Activated CD8-positive, alpha-beta memory T cell treated with anti-CD3 and anti-CD28 coated beads, Interleukin-2, amount 10 ng/mL, durations not matched to agents 7 days and 5 days (primary cell): ENCODE measurements around the gene SDR42E2. TPM values are rescaled to one million over a fixed set of nuclear protein-coding genes. Genes with fewer than 3 reads are reported as not detected.

Experiments
- ATAC-seq: fragments of 150-1000 bp; cut with Tn5 transposase; one replicate; pipeline ENCODE4 v1.10.0; 2021; ENCODE audit warnings: moderate library complexity
- CTCF ChIA-PET: fragments of 350-600 bp; sonication (Branson Sonifier 250); formaldehyde crosslinking; loops from one replicate; lab custom pipeline; 2021; ENCODE audit warnings: antibody characterized with exemption; lab: Charles Lee
- DNase-seq: peaks from one replicate; pipeline ENCODE4 v3.0.0-alpha.2; 2020
- H3K27ac Mint-ChIP-seq: one replicate; pipeline ENCODE4 v1.8.0; 2021; ENCODE audit warnings: mild to moderate bottlenecking, mixed read lengths
- H3K27me3 Mint-ChIP-seq: one replicate; pipeline ENCODE4 v1.8.0; 2021; ENCODE audit warnings: mixed read lengths
- H3K36me3 Mint-ChIP-seq: one replicate; pipeline ENCODE4 v1.8.0; 2021; ENCODE audit warnings: mild to moderate bottlenecking, mixed read lengths
- H3K4me1 Mint-ChIP-seq: one replicate; pipeline ENCODE4 v1.8.0; 2021; ENCODE audit warnings: mixed read lengths
- H3K4me3 Mint-ChIP-seq: one replicate; pipeline ENCODE4 v1.8.0; 2021; ENCODE audit warnings: mild to moderate bottlenecking, moderate library complexity, mixed read lengths
- H3K9me3 Mint-ChIP-seq: one replicate; pipeline ENCODE4 v1.8.0; 2022; ENCODE audit warnings: low read depth, mixed read lengths
- total RNA-seq, 2 experiments: library from RNA; stranded (reverse); gene quantifications; one replicate each; pipeline ENCODE4 v1.2.3, GENCODE V29; 2021

The SDR42E2 gene
- total RNA-seq, 2 experiments from 2014 or later, result 0.18 TPM; not detected in 1

DNA sequence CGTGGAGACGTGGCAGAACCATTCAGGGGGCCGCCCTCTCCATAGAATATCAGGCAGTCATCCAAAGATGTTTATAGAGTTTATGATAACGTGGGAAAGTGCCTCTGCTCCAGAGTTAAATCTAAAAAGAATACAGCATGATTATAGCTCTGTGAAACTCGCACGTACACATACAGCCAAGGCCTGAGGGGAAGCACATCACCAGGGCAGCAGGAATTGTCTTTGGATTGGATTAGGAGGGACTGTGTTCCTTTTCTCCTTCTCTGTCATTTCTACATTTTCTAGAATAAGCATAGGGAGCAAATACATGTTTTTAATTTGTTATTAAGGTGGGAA, 70.7 kb downstream of the SDR42E2 start:
- H3K36me3 Mint-ChIP-seq, result peaks cover 32% of the 10 kb centered on the region
- peaks cover 26% of the 10 kb centered on the region for H3K4me1 Mint-ChIP-seq
- no peak overlapping the region for H3K4me3 Mint-ChIP-seq
- H3K27ac Mint-ChIP-seq, result no peak overlapping the region
- no peak for DNase-seq
- ATAC-seq, result no peak
- H3K9me3 Mint-ChIP-seq, result no peaks in the 10 kb centered on the region
- H3K27me3 Mint-ChIP-seq, result no peaks in the 10 kb centered on the region
- CTCF ChIA-PET, result no interaction called here

DNA sequence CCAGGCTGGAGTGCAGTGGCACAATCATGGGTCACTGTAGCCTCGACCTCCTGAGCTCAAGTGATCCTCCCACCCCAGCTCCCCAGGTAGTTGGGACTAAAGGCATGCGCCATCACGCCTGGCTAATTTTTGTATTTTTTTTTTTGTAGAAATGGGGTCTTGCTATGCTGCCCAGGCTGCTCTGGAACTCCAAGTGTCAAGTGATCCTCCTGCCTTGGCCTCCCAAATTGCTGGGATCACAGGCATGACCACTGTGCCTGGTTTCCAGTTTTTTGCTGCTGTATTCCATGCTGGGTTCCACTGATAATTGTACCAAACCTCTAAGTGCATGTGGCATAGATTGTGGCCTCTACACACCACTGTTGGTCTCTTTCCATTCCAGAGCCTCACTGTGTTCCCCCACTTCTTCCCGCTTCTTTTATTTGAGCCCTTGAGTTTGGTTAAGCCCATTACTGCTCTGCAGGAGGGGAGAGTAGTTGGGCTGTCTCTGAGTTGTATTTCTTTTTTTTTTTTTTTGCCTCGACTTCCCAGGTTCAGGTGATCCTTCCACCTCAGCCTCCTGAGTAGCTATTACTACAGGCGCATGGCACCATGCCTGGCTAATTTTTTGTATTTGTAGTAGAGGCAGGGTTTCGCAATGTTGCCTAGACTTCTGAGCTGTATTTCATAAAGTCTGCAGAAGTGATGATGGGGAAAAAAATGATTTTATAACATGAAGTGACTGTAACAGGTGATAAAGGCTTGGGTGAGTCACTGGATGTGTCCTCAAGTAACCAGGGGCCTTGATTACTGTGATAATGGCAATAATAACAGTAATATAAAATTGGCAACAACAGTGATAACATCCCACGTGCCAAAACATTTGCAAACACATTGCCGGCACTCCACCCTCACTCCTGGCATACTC, 73.8 kb downstream of the SDR42E2 start:
- no peaks in the 10 kb centered on the region for H3K27me3 Mint-ChIP-seq
- H3K9me3 Mint-ChIP-seq, result no peaks in the 10 kb centered on the region
- DNase-seq, result no peak
- no peak overlapping the region for H3K27ac Mint-ChIP-seq
- no peak for ATAC-seq
- peaks cover 53% of the 10 kb centered on the region for H3K4me1 Mint-ChIP-seq
- no peak overlapping the region for H3K4me3 Mint-ChIP-seq
- peaks cover 37% of the 10 kb centered on the region for H3K36me3 Mint-ChIP-seq
- CTCF ChIA-PET, result interaction anchor here (1.3 kb wide), 1 partner anchor 30 kb away, joined by 5 read pairs; the partner anchor contains the start of gene EEF2K

DNA sequence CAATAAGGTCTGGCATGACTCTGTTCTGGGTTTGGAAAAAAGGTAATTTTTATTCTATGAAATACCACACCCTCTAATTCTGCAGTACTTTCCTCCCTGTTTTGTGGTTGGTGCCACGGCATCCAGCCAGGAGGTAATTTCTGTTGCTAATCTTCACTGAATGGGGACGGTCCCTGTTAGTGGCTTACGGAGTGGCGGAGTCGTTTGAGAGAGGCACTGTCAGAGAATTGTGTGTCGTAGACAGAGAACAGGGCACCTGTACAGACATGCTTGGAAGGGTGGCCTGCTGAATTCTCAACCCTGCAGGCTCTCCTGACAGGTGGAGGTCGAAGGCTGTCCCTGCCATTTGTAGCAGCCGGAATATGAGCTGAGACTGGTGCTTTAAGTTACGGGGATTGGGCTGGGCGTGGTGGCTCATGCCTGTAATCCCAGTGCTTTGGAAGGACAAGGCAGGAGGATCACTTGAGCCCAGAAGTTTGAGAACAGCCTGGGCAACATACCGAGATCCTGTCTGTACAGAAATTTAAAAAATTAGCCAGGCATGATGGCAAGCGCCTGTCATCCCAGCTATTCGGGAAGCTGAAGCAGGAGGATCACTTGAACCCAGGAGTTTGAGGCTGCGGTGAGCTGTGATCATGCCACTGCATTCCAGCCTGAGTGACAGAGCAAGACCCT, 77.0 kb downstream of the SDR42E2 start:
- H3K4me3 Mint-ChIP-seq, result no peak overlapping the region
- CTCF ChIA-PET, result interaction anchor here (0.8 to 1.1 kb wide), 3 partner anchors 43 to 61 kb away, joined by 3 to 4 read pairs (median 3); no protein-coding TSS in a partner anchor
- no peaks in the 10 kb centered on the region for H3K27me3 Mint-ChIP-seq
- peak overlapping the region; percentile 94 for H3K27ac Mint-ChIP-seq
- no peak for DNase-seq
- ATAC-seq, result no peak
- no peaks in the 10 kb centered on the region for H3K9me3 Mint-ChIP-seq
- peaks cover 37% of the 10 kb centered on the region for H3K4me1 Mint-ChIP-seq
- peaks cover 23% of the 10 kb centered on the region for H3K36me3 Mint-ChIP-seq

DNA sequence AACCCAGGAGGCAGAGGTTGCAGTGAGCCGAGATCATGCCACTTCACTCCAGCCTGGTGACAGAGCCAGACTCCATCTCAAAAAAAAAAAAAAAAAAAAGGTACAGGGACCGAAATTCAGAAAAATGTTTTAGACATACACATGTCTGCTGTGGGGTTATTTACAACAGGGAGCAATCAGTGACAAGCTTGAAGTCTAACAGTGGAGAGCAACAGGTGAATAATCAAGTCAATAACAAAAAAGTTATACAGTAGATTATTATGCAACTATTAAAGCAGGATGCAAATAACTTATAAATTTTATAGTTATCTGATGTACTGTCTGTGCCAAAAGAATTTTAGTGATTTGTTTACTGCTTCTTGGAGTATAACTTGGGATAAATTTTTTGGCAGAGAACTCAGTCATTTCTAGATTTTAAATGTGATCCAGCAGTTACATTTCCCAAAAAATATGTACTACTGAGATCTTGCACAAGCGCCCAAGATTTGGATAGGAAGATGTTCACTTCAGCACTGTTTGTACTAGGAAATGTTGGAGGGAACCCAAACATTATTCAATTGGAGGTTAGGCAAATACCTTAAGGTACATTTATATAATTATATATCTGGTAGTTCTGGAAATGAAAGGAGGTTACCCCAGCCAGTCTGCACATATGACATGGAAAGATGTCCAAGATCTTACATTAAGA, 77.9 kb downstream of the SDR42E2 start:
- CTCF ChIA-PET, result interaction anchor here (1.0 to 1.4 kb wide), 2 partner anchors 50 to 56 kb away, joined by 3 read pairs; no protein-coding TSS in a partner anchor
- Mint-ChIP-seq H3K27ac (peak overlapping the region; percentile 94), H3K4me1 (peaks cover 38% of the 10 kb centered on the region), H3K27me3 (no peaks in the 10 kb centered on the region), H3K9me3 (no peaks in the 10 kb centered on the region), H3K36me3 (peaks cover 22% of the 10 kb centered on the region), H3K4me3 (no peak overlapping the region)
- ATAC-seq (no peak), DNase-seq (no peak)

Other genes with a start within 250 kb of the SDR42E2 start
- 100 to 1,000 TPM; 217 to 279 TPM for gene UQCRC2, start 209.1 kb upstream of the SDR42E2 start, total RNA-seq
- not detected for gene PDZD9, start 161.4 kb upstream of the SDR42E2 start, total RNA-seq
- 10 to 100 TPM; 10.2 to 12.6 TPM for gene MOSMO, start 154.4 kb upstream of the SDR42E2 start, total RNA-seq
- under 1 TPM; 0.28 to 0.29 TPM for gene VWA3A, start 70.0 kb upstream of the SDR42E2 start, total RNA-seq
- 10 to 100 TPM; 34.8 to 36.7 TPM for gene EEF2K, start 43.8 kb downstream of the SDR42E2 start, total RNA-seq
- gene POLR3E, start 134.9 kb downstream of the SDR42E2 start, total RNA-seq, result 10 to 100 TPM; 56.5 to 88.0 TPM
- gene CDR2, start 212.1 kb downstream of the SDR42E2 start, total RNA-seq, result 10 to 100 TPM; 42.5 to 49.1 TPM